ENCODE measurements around the gene MT1HL1.

- TF ChIP-seq GATA3 (IDR thresholded peaks at IDR 0.05; ENCODE audit: low read depth, low read length) (no peak), GATA2 (IDR thresholded peaks at IDR 0.05; ENCODE audit: low read depth, low read length) (no peak)
Measured at GRCh38 chr1:237003516-237003915, 725 bp downstream of the MT1HL1 start.

Measured in SH-SY5Y (cell line).